Right forelimb (tissue), 1 donor: ENCODE measurements around the gene SFXN3.

ENCODE experiments used
- DNase-seq: peaks from one replicate; pipeline ENCODE4 v3.0.0-alpha.2; 2018

Gene SFXN3

DNA sequence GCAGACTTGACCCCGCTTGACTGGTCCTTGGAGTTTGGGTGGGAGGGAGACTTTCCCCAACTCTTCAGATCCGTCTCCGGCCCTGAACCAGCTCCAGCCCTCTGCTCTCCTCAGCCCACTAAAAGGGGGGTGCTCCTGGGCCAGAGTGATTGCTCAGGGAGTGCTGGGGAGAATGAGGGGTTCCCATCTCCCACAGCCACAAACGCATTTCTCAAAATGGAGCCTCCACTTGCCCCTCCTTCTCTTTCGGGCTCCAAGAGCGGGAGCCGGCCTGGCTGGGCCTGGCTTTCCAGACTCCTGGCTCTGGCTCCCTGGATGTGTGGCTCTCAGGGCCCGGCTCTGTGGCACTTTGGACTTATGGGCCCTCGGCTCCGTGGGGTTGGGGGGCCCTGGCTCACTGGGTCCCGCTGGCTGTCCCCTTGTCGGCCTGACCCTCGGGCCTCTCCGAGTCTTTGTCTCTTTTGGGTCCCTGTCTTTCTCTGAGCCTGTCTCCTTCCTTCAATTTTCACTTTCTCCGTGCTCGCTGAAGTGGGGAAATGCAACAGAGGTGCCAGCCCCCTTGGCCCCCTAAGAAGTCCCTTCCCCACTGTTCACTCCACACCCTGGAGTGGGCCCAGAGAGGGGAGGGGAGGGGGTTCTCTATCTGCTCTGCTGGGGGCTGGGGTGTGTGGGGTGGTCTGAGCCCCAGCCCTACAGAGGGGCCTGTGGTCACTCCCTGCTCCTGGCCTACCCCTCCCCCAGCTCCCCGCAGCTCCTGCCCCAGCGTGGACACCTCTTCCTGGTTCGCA lies 30.7 kb upstream of the SFXN3 start:
- DNase-seq: peak; percentile 68

DNA sequence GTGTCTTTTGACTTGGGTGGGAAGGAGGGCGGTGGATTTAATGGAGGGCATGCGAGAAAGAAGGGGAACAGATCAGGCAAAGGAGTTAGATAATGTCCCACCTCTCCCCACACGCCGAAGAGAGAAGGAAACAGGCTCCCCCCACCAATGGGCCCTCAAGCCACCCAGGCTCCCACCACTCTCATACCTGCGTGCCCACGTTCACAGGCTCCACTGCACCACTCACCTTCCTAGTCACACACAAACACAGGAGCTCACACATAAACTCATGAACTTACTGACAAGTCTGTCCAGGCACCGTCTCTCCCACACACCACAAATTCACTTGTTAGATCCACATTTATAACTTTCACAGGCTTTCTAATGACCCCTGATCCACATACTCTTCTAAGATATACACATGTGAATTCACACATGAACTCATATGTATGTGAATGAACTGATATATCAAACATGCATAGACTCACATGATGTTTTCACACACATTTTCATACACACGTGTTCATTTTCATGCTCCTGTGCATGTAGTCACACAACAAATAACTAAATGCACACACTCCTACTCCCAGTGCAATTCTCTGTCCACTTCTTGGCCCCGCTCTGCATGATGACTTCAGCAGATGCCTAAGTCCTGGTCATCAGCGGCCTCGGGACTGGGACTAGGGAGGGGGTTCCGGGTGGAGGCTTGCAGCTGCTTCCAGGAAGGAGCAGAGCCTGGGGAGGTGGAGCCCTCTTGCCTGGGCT lies 29.9 kb upstream of the SFXN3 start:
- peak; percentile 83 for DNase-seq

DNA sequence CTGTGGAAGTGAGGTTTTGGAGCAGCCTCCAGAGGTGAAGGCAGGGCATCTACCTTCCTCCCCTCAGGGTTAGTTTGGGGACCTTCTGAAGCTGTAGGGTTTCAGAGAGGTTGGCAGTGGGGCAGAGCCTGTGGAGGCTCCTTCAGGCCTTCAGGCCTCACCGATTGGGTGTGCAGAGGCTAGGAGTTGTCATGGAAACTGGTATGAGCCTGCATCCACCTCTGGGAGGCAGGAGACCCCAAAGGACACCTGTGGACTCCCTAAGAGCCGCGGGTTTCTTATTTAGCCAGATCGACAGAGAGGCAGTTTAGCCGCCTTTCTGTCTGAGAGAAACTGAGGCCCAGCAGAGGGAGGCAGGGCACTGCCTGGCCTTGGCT lies 29.4 kb upstream of the SFXN3 start:
- no peak for DNase-seq

DNA sequence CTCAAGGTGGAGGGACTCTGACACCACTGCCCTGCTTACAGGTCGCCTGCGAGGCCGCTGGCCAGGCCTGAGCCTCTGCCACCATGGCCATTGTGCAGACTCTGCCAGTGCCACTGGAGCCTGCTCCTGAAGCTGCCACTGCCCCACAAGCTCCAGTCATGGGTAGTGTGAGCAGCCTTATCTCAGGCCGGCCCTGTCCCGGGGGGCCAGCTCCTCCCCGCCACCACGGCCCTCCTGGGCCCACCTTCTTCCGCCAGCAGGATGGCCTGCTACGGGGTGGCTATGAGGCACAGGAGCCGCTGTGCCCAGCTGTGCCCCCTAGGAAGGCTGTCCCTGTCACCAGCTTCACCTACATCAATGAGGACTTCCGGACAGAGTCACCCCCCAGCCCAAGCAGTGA lies 28.6 kb upstream of the SFXN3 start:
- DNase-seq: no peak

DNA sequence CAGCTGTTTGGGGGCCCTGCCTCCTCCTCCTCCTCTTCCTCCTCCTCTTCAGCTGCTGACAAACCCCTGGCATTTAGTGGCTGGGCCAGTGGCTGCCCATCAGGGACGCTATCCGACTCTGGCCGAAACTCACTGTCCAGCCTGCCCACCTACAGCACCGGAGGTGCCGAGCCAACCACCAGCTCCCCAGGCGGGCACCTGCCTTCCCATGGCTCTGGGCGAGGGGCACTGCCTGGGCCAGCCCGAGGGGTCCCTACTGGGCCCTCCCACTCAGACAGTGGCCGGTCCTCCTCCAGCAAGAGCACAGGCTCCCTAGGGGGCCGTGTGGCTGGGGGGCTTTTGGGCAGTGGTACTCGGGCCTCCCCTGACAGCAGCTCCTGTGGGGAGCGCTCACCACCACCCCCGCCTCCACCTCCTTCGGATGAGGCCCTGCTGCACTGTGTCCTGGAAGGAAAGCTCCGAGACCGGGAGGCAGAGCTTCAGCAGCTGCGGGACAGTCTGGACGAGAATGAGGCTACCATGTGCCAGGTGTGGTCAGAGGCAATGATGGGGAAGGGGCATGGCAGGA lies 27.3 kb upstream of the SFXN3 start:
- DNase-seq: no peak

DNA sequence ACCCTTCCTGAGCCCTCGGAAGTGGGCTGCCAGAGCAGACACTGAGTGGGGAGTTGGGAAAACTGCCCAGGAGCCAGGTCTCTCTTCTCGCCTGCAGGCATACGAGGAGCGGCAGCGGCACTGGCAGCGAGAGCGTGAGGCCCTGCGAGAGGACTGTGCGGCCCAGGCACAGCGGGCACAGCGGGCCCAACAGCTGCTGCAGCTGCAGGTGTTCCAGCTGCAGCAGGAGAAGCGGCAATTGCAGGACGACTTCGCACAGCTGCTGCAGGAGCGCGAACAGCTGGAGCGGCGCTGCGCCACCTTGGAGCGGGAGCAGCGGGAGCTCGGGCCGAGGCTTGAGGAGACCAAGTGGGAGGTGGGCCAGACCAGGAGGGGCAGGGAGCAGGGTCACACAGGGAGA lies 25.7 kb upstream of the SFXN3 start:
- no peak for DNase-seq

DNA sequence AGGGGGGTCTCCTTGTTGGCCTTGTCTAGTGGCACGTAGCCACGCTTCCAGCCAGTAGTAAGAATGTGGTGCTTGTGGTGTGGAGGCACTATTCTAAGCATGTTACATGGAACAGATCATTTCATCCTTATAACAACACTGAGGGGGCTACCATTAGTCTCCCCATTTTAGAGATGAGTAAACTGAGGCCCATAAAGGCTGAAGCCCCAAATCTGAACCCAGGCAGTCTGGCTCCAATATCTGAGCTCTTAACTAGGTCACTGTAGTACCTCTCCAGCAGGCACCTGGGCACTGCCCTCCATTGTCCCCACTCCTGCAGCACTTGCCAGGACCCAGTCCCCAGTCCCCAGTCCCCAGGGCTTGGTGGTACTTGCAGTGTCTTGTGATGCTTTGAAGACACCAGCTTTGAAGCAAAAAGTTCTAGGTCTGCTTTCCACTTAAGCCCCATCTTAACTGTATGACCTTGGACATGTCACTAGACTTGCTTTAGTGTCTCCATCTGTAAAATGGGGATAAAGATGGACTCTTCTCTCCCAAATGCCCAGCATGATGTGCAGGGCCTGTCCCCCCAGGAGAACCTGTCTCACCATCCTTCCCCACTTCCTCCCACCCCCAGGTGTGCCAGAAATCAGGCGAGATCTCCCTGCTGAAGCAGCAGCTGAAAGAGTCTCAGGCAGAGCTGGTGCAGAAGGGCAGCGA lies 25.0 kb upstream of the SFXN3 start:
- no peak for DNase-seq

DNA sequence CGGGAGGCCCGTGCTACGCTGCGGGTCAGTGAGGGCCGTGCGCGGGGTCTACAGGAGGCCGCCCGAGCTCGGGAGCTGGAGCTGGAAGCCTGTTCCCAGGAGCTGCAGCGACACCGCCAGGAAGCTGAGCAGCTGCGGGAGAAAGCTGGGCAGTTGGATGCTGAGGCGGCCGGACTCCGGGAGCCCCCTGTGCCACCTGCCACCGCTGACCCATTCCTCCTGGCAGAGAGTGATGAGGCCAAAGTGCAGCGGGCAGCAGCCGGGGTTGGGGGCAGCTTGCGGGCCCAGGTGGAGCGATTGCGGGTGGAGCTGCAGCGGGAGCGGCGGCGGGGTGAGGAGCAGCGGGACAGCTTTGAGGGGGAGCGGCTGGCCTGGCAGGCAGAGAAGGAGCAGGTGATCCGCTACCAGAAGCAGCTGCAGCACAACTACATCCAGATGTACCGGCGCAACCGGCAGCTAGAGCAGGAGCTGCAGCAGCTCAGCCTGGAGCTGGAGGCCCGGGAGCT lies 24.4 kb upstream of the SFXN3 start:
- peak; percentile 80 for DNase-seq

DNA sequence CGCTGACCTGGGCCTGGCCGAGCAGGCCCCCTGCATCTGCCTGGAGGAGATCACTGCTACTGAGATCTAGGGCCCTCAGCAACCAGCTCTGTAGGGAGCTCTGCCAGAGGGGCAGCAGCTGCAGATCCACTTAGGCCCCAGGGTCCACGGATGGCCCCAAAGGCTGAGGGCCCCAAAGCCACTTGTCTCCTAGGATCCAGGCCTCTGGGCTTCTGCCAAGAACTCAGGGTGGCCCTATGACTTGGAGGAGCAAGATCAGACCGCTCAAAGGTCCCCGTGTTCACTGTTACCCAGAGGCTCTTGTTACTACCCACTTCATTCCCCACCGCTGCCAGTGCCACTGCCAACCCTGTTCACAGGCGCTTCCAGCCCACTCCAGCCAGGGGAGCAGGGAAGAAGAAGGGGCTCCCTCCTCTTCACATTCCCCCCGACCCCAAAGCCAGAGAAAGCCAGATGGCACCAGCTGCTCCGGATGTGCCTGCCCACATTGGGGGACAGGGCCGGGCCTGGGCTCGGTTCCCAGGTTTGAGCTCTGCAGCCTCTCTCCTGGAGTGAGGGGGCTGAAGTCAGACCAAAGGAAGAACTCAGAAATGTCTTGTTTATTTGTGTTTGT lies 23.8 kb upstream of the SFXN3 start:
- no peak for DNase-seq

DNA sequence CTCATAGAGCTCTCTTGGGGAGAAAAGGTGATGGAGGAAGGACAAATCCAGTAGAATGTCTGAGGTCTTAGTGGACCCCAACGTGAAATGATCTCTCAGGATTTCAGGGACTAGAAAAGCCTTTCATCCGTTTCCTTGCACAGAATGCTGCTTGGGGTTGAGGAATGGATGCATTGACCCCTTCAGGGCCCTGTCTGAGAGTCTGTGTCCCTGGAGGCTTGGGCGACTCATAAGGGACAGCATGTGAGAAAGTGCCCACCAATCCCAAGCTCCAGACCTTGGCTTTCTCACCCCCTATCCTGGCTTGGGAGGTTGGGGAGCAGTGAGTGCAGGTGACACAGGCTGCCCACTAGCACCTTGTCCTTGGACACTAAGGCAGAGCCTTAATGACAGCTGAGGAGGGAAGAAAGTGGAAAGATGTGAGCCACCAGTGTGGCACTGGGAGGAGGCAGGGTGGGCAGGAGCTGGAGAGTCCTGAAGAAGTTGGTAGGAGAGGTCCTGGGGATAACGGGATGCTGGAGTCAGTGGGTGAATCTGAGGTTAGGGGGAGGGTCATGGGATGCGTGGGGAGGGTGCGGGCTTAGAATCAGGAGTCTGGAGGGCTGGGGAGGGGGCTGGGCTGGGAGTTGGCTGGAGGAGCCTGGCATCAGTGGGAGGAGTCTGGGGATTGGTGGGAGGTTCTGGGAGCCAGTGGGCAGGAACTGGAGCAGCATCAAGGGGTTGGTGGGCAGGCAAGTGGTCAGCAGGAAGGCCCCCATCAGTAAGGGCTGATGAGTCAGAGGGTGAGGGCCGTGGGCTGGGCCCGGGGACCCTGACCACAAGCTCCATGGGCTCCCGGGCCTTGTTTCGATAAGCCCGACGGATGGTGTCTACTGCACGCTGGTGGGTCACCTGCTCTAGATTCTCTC lies 22.9 kb upstream of the SFXN3 start:
- no peak for DNase-seq

DNA sequence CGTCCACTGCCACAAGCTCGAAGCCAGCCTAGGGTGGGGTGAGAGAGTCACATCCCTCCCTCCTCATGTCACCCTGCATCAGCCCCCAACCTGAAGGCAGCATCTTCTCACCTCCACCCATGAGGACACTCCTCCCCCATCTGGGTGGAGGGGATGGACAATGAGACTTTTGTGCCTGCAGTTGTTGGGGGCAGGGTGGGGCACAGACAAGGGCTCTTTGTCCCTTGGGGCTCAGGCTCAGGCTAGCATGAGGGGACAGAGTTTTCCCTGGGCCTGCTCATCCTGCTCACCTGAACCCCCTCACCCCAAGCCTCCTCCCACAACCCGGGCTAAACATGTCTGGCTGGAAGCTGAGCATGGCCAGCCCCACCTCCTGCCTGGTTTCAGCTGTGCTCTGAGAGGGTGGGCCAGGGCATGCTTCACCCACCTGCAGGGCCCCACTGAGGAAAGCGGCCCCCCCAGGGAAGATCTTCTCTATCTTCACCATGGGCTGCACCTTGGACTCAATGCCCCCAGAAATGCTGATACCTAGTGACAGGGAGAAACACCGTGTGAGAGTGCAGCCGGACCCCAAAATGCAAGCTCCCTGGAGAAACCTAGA lies 22.1 kb upstream of the SFXN3 start:
- DNase-seq: no peak

DNA sequence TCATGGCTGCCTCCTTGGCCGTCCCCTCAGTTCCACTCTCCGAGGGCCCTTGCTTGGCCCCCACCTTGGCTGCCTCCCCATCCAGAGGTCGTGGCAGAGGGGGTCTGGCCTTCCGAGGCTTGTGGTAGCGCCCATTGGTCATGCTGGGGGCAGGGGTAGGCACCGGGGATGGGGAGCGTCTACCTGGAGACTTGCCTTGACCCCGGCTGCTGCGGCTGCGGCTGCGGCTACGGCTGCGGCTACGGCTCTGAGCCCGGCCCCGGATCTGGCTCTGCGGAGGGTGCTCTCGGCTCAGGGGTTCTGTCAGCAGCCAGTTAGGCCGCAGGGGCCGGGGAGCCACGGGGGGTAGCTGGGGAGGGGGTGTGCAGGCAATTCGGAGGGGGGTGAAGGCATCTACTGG lies 20.7 kb upstream of the SFXN3 start:
- DNase-seq: no peak

DNA sequence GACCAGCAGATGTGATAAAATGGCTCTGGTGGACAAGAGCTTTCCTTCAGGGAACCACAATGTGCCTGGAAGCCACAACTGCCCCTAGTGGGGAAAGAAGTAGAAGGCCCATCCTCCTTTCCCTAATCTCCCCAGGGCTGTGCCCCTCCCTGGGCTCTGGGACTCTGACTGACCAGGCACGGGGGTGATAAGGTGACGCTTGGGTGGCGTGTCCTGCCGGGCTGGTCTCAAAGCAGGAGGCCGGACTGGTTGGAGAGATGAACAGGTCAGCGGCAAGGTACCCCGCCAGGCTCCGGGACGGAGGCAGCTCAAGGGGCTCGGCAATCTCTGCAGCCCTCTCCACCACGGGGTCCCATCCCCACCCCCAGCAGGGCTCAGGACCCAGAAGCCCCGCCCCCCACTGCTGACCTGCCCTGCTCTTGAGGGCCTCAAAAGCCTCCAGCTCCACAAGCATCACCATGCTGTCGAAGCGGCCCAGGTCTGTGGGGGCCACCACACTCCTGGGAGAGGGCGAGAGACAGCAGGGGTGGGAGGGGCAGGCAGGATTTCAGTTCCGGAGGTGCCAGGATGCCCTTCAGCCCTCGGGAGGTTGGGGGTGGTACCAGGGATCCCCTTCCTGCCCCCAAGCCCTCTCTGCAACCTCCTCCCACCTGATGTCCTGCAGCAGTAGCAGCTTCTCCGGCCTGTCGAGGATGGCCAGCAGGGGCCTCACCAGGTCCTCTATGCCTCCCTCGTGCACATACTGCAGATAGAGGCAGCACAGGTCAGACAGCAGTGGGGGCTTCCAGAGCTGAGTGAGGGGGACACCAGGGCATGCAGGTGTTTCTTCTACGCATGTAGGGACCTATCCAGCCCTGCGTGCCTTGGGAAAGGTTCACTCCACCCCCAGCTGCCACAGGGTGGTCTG lies 19.3 kb upstream of the SFXN3 start:
- no peak for DNase-seq

DNA sequence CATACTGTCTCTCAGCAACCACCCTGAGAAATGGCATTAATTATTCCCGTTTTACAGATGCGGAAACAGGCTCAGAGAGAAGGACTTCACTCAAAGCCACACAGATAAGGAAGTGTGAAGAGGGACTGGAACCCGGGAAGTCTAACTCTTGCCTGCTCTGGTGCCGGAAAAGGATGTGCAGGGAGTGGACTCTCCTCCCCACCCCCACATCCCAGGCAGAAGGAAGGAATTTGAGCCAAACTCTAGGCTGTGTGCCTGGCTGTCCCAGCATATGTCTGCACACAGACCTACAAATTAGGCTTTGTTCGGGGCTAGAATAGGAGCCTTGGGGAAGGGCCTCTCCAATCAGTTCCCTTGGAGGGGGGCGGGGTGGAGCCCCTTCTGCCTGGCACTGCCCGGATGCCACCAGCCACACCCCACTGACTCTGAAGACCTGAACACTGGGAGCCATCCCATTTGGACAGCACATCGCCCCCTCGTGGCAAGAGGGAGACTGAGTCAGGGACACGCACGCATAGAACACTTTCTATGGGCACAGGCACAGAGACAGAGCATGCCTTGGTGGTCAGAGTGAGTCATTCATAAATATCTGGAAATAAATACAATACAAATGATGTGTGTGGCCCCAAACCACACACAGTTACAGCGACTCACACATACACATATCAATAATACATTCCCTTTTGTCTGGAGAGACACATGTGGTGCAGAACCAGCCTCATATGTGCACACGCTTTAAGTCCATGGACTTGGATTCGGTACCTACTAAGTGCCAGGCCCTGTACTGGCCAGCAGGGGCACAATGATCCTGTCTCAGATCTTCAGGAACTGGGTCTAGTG lies 18.3 kb upstream of the SFXN3 start:
- DNase-seq: peak; percentile 88

DNA sequence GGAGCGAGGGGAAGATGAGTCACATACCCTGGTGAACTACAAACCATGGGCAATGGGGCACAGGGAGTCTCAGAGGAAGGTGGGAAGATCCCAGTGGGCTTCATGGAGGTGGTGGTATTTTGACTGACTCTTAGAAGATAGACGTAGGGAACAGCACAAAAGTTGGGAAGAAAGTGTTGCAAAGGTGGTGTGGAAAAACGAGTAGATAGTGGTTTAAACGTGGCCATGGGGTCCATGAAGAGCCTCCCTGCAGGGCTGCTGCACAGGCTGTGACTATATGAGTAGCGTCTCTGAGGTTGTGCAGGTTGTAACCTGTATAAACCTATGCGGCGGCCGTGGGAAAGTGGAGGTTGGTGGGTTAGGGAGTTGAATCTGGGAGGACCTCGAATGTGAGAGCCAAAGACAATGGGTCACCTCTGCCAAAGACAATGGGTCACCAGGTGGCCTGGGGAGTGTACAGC lies 17.6 kb upstream of the SFXN3 start:
- no peak for DNase-seq

DNA sequence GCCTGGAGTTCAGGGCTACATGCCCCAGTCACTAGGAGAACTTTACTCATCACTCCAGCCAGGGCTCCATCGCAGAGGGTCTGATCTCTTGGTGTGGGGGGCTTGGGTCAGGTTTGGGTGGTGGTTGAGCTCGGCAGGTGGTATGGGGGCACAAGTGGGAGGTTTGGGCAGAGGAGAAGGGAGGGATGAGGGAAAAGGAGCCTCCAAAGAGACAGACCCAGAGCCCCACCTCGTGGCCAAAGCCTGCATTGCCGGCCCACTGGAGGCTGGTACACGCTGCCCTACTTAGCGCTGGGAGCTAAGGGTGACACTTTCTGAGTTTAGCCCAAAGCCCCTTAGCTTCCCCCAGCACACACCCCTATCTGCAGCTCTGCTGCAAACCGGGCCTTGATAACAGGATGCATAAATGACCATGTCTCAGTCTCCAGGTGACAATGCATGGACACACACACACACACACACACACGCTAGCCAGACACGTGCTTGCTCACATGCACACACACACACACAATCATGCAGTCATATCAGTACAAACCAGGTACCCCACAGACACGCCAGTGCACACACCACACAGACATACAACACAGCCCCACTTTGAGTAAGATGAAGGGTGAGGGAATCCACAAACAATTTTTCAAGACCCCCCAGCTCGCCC lies 16.7 kb upstream of the SFXN3 start:
- DNase-seq: peak; percentile 90

DNA sequence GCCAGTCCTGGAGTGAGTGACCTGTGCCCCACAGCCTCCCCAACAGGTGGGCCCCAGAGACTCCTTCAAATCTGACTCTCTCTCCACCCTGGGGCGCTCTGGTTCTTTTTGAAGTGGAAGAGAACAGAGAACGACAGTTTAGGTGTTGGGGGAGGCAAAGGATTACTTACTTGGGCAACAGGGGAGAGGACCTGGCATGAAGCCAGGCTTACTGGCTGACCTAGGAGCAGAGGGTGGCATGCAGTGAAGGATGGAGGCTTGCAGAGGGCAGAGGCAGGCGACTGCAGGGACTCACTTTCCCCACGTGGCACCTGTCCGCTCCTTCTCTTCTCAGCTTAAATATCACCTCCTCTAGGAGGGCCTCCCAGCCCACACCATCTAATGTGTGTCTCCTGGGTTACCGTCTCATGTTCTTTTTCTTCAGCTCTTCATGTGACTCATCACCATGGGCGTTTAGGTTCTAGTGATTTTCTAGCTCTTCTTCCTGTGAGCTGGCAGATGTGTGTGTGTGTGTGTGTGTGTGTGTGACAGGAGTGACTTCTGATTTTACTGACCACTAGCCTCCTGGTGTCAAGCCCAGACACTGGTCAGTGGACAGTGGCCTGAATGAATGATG lies 16.0 kb upstream of the SFXN3 start:
- no peak for DNase-seq

DNA sequence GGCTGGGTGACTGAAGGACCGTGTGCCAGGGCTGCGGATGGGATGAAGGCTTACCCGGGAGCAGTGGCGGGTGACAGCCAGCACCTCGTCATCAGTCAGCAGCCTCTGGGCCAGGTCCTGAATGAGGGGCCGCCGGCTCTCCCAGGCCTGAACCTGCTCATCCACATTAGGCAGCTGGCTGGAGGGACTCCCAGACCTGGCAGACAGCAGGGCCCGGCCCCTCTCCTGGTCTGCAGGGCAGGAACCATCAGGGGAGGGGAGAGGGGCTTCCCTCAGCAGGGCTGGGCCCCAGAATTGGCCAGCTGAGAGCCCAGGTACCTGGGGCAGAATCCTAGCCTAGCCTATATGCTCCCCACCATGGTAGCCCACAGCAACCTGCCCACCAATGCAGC lies 15.5 kb upstream of the SFXN3 start:
- no peak for DNase-seq
